IMR-90 (cell line): ENCODE data around the gene GAS7. TPM values are rescaled to one million over a fixed set of nuclear protein-coding genes. Genes with fewer than 3 reads are reported as not detected.

Experiments used
- ATAC-seq: fragments of 200-7000 bp; cut with Tn5 transposase; 2 replicates; pipeline ENCODE4 v1.9.1; 2020; ENCODE audit warnings: low read depth, mild to moderate bottlenecking, moderate library complexity
- BruUV-seq: library from RNA; stranded (reverse); fragments of 400-500 nt; replicated peaks from 2 replicates; lab custom pipeline; 2021; lab: Mats Ljungman, UMichigan
- CTCF ChIA-PET: fragments of 300-600 bp; formaldehyde crosslinking; extraction: SDS; loops from one replicate; lab custom pipeline; 2021; ENCODE audit warnings: antibody characterized with exemption; lab: Yijun Ruan, JAX
- POLR2A ChIA-PET: fragments of 300-600 bp; sonication (Branson Sonifier 250); formaldehyde crosslinking; loops from one replicate; lab custom pipeline; 2022; ENCODE audit warnings: antibody characterized with exemption; ENCODE audit not compliant: unreplicated experiment; lab: Charles Lee
- DNase-seq: peaks from one replicate; pipeline ENCODE4 v3.0.0; 2013
- H2AFZ ChIP-seq: replicated peaks from 2 replicates; pipeline ENCODE3; 2013; ENCODE audit warnings: low read length, mild to moderate bottlenecking; ENCODE audit not compliant: poor library complexity
- H2AK5ac ChIP-seq: 2 replicates; pipeline ENCODE4 v1.6.1; 2013; ENCODE audit warnings: low read depth, low read length, inconsistent platforms
- H2AK9ac ChIP-seq: replicated peaks from 2 replicates; pipeline ENCODE3; 2013; ENCODE audit warnings: mild to moderate bottlenecking, low read depth, low read length, moderate library complexity; ENCODE audit not compliant: poor library complexity
- H2BK120ac ChIP-seq: 2 replicates; pipeline ENCODE4 v1.6.1; 2013; ENCODE audit warnings: low read depth, low read length, inconsistent platforms
- H2BK15ac ChIP-seq: 3 replicates; pipeline ENCODE4 v1.6.1; 2013; ENCODE audit warnings: low read depth, low read length, inconsistent platforms
- H2BK20ac ChIP-seq: 2 replicates; pipeline ENCODE4 v1.6.1; 2013; ENCODE audit warnings: low read depth, mild to moderate bottlenecking, inconsistent platforms, low read length, moderate library complexity
- H2BK5ac ChIP-seq: 2 replicates; pipeline ENCODE4 v1.6.1; 2013; ENCODE audit warnings: mild to moderate bottlenecking, low read depth, low read length, inconsistent platforms; ENCODE audit not compliant: poor library complexity, severe bottlenecking
- H3K14ac ChIP-seq: replicated peaks from 2 replicates; pipeline ENCODE4 v1.6.1; 2013; ENCODE audit warnings: low read depth, low read length, inconsistent platforms
- H3K18ac ChIP-seq: 2 replicates; pipeline ENCODE4 v1.6.1; 2013; ENCODE audit warnings: low read depth, low read length, control low read depth
- H3K23ac ChIP-seq: 2 replicates; pipeline ENCODE4 v1.6.1; 2013; ENCODE audit warnings: low read depth, low read length, inconsistent platforms
- H3K27ac ChIP-seq: 2 replicates; pipeline ENCODE4 v1.5.1; 2013; ENCODE audit warnings: mild to moderate bottlenecking, control low read depth, low read length; ENCODE audit not compliant: insufficient read depth
- H3K27me3 ChIP-seq: 2 replicates; pipeline ENCODE4 v1.6.1; 2013; ENCODE audit warnings: low read length; ENCODE audit not compliant: control insufficient read depth, insufficient read depth
- H3K36me3 ChIP-seq: 2 replicates; pipeline ENCODE4 v1.6.1; 2013; ENCODE audit warnings: low read length, mixed read lengths; ENCODE audit not compliant: control insufficient read depth, insufficient read depth
- H3K4ac ChIP-seq: 2 replicates; pipeline ENCODE4 v1.6.1; 2013; ENCODE audit warnings: low read depth, low read length, inconsistent platforms
- H3K4me1 ChIP-seq: 2 replicates; pipeline ENCODE4 v1.6.1; 2013; ENCODE audit warnings: low read length, mixed read lengths; ENCODE audit not compliant: control insufficient read depth, insufficient read depth
- H3K4me2 ChIP-seq: 2 replicates; pipeline ENCODE4 v1.6.1; 2013; ENCODE audit warnings: low read depth, mild to moderate bottlenecking, control low read depth, low read length, moderate library complexity
- H3K4me3 ChIP-seq: 2 replicates; pipeline ENCODE4 v1.5.1; 2013; ENCODE audit warnings: low read depth, mild to moderate bottlenecking, control low read depth, low read length, moderate library complexity; ENCODE audit not compliant: insufficient read depth
- H3K56ac ChIP-seq: 2 replicates; pipeline ENCODE4 v1.6.1; 2013; ENCODE audit warnings: low read length, inconsistent platforms; ENCODE audit not compliant: insufficient read depth; ENCODE audit errors: extremely low read depth
- H3K79me1 ChIP-seq, 2 experiments: 2 replicates each; pipeline ENCODE4 v1.6.1; 2013; ENCODE audit warnings: low read length in 2 of 2, inconsistent platforms in 1 of 2, low read depth in 1 of 2
- H3K9ac ChIP-seq: 2 replicates; pipeline ENCODE4 v1.6.1; 2013; ENCODE audit warnings: low read depth, low read length, control low read depth
- H3K9me1 ChIP-seq: 2 replicates; pipeline ENCODE4 v1.6.1; 2013; ENCODE audit warnings: low read length, inconsistent platforms; ENCODE audit not compliant: insufficient read depth
- H3K9me3 ChIP-seq: 2 replicates; pipeline ENCODE4 v1.6.1; 2013; ENCODE audit warnings: low read length; ENCODE audit not compliant: control insufficient read depth, insufficient read depth
- H4K20me1 ChIP-seq: 2 replicates; pipeline ENCODE4 v1.6.1; 2013; ENCODE audit warnings: low read length, inconsistent platforms; ENCODE audit not compliant: insufficient read depth
- H4K5ac ChIP-seq: 2 replicates; pipeline ENCODE4 v1.6.1; 2013; ENCODE audit warnings: mild to moderate bottlenecking, low read depth, low read length, control low read depth
- H4K8ac ChIP-seq, 2 experiments: 2 replicates each; pipeline ENCODE4 v1.6.1; 2013; ENCODE audit warnings: low read depth in 2 of 2, low read length in 2 of 2, control low read depth in 1 of 2, inconsistent platforms in 1 of 2
- H4K91ac ChIP-seq: 2 replicates; pipeline ENCODE4 v1.6.1; 2013; ENCODE audit warnings: low read depth, low read length, inconsistent platforms; ENCODE audit not compliant: insufficient read depth
- BHLHE40 ChIP-seq: fragments of 150-350 bp; IDR thresholded peaks from 2 replicates; pipeline ENCODE4 v1.6.1; 2016; ENCODE audit warnings: mild to moderate bottlenecking, low read depth, low read length
- CEBPB ChIP-seq: IDR thresholded peaks from 2 replicates; pipeline ENCODE4 v1.6.1; 2012; ENCODE audit warnings: low read depth, low read length, improper control_type of control experiment
- CHD1 ChIP-seq: IDR thresholded peaks from 2 replicates; pipeline ENCODE4 v1.6.1; 2012; ENCODE audit warnings: low read depth, low read length, improper control_type of control experiment
- CTCF ChIP-seq: conservative IDR thresholded peaks from 2 replicates; pipeline ENCODE4 v1.5.1; 2012; ENCODE audit warnings: mild to moderate bottlenecking, low read depth, low read length, improper control_type of control experiment
- FOS ChIP-seq: fragments of 150-350 bp; IDR thresholded peaks from 2 replicates; pipeline ENCODE4 v1.6.1; 2016; ENCODE audit warnings: low read depth, low read length
- NFE2L2 ChIP-seq: fragments of 150-350 bp; IDR thresholded peaks from 2 replicates; pipeline ENCODE4 v1.6.1; 2016; ENCODE audit warnings: low read depth, mild to moderate bottlenecking, low read length
- POLR2A ChIP-seq: IDR thresholded peaks from 2 replicates; pipeline ENCODE4 v1.6.1; 2012; ENCODE audit warnings: mild to moderate bottlenecking, low read depth, low read length
- RAD21 ChIP-seq: IDR thresholded peaks from 2 replicates; pipeline ENCODE4 v1.6.1; 2012; ENCODE audit warnings: low read length, improper control_type of control experiment
- SMC3 ChIP-seq: fragments of 150-350 bp; IDR thresholded peaks from 2 replicates; pipeline ENCODE4 v1.6.1; 2016; ENCODE audit warnings: low read depth, mild to moderate bottlenecking, antibody characterized with exemption, low read length, moderate library complexity
- USF2 ChIP-seq: fragments of 150-350 bp; IDR thresholded peaks from 2 replicates; pipeline ENCODE4 v1.6.1; 2017; ENCODE audit warnings: mild to moderate bottlenecking, antibody characterized with exemption, low read length, low read depth
- WGBS, 2 experiments: methylation state at CpG; one replicate each; pipeline versions ENCODE4 v1.1.5 to v1.1.7; 2013; ENCODE audit warnings: missing lambda C conversion rate in 2 of 2; ENCODE audit not compliant: insufficient read length in 1 of 2; ENCODE audit errors: extremely low coverage in 2 of 2; 5-methylcytosine and 5-hydroxymethylcytosine counted together
- dilution Hi-C: fragments of 300-500 bp; cut with HindIII; formaldehyde crosslinking; loops from one replicate; pipeline ENCODE4 v1.14.3; 2018; ENCODE audit warnings: low sequenced_read_pairs; ENCODE audit not compliant: unreplicated experiment
- in situ Hi-C: fragments of 300-500 bp; cut with MboI; formaldehyde crosslinking; loops from 3 replicates; pipeline ENCODE4 v1.14.3; 2019; ENCODE audit warnings: low sequenced_read_pairs, inconsistent platforms, mixed read lengths
- intact Hi-C: fragments of 100-400 bp; cut with micrococcal nuclease; formaldehyde crosslinking; loops from 2 replicates; pipeline ENCODE4 v1.10.0; 2022
- polyA plus RNA-seq, 3 experiments: library from polyadenylated mRNA; depleted of rRNA; stranded (reverse); fragments of >200 nt; gene quantifications; 2 replicates each; pipeline ENCODE4 v1.2.3, GENCODE V29; 2012; ENCODE audit warnings: low replicate concordance in 1 of 3
- total RNA-seq: library from RNA; depleted of rRNA; stranded (reverse); fragments of >200 nt; gene quantifications from 2 replicates; pipeline ENCODE4 v1.2.3, GENCODE V29; 2012

GAS7 gene
- total and polyA plus RNA-seq, 2 of the 4 experiments (the other 2 are of a cell fraction) = 4.6 to 5.0 TPM

- Histone ChIP-seq H3K79me1 (no peaks in the 10 kb centered on the region), H4K20me1 (no peaks in the 10 kb centered on the region), H3K23ac (no peak overlapping the region), H3K27ac (no peak overlapping the region), H2BK20ac (no peak overlapping the region), H3K56ac (no peak overlapping the region), H2BK15ac (no peak overlapping the region), H4K5ac (no peak overlapping the region), H3K18ac (no peak overlapping the region), H2BK120ac (no peak overlapping the region), H3K14ac (no peak overlapping the region), H2BK5ac (no peak overlapping the region), H4K8ac (no peak overlapping the region), H3K9me3 (no peaks in the 10 kb centered on the region), H3K4me2 (no peak overlapping the region), H3K9ac (no peak overlapping the region), H3K9me1 (peaks cover 3% of the 10 kb centered on the region; the same call in 1 of the 2 replicates), H4K91ac (no peak overlapping the region), H3K4me3 (no peak overlapping the region), H3K4ac (no peak overlapping the region), H2AK5ac (no peak overlapping the region), H2AK9ac (no peak overlapping the region), H3K4me1 (peaks cover 7% of the 10 kb centered on the region), H3K27me3 (no peaks in the 10 kb centered on the region), H2AFZ (no peak overlapping the region), H3K36me3 (no peaks in the 10 kb centered on the region)
- intact Hi-C loops (no loop called here), in situ Hi-C loops (no loop called here), dilution Hi-C loops (no loop called here)
- ATAC-seq (no peak), DNase-seq (no peak)
- ChIA-PET POLR2A (no interaction called here), CTCF (no interaction called here)
- WGBS, 2 experiments = 90% methylated on average over 7 of the region's 15 CpGs; no CpG with 5 or more reads in 1 of the 2 experiments
- BruUV-seq = no TSS peak
- TF ChIP-seq CTCF (no peak), NFE2L2 (no peak), SMC3 (no peak), BHLHE40 (no peak), RAD21 (no peak), CEBPB (no peak), POLR2A (no peak), FOS (no peak), USF2 (no peak), CHD1 (no peak)
Observed at GRCh38 chr17:10052106-10052813, 146.1 kb downstream of the GAS7 start.
